H1 (cell line): Measurements from ENCODE around the gene ZNF845. TPM values are rescaled to one million over a fixed set of nuclear protein-coding genes. Genes with fewer than 3 reads are reported as not detected.
A peak's percentile ranks its signal among the peaks of the same experiment; 100 is the strongest.

Experiments
- CTCF ChIA-PET: fragments of 300-600 bp; sonication (Branson Sonifier 250); formaldehyde crosslinking; loops from one replicate; lab custom pipeline; 2021; ENCODE audit not compliant: partially characterized antibody; lab: Charles Lee
- POLR2A ChIA-PET: fragments of 300-600 bp; sonication (Branson Sonifier 250); formaldehyde crosslinking; loops from one replicate; lab custom pipeline; 2021; ENCODE audit warnings: inconsistent platforms; ENCODE audit not compliant: partially characterized antibody; lab: Charles Lee
- DNase-seq, 2 experiments: peaks; one replicate each; pipeline versions ENCODE4 v3.0.0 to v3.0.0-alpha.2; 2010 to 2022; ENCODE audit warnings: low spot score in 2 of 2, low read depth in 1 of 2, mixed read lengths in 1 of 2
- FAIRE-seq: peaks from 2 replicates; lab custom pipeline; 2011; peaks lifted over from hg19 to GRCh38; lab: Jason Lieb, UNC
- H2AFZ ChIP-seq: 2 replicates; pipeline ENCODE4 v1.8.1; 2012; ENCODE audit warnings: low read length, inconsistent platforms
- H2AK5ac ChIP-seq: 2 replicates; pipeline ENCODE4 v1.6.1; 2013; ENCODE audit warnings: low read depth, low read length
- H2BK120ac ChIP-seq: replicated peaks from 2 replicates; pipeline ENCODE3; 2013; ENCODE audit warnings: low read depth, low read length, inconsistent platforms
- H2BK12ac ChIP-seq: 2 replicates; pipeline ENCODE4 v1.6.1; 2013; ENCODE audit warnings: low read depth, low read length
- H2BK15ac ChIP-seq: 2 replicates; pipeline ENCODE4 v1.6.1; 2013; ENCODE audit warnings: low read length
- H2BK20ac ChIP-seq: 2 replicates; pipeline ENCODE4 v1.6.1; 2013; ENCODE audit warnings: low read length
- H2BK5ac ChIP-seq: 2 replicates; pipeline ENCODE4 v1.6.1; 2013; ENCODE audit warnings: low read depth, low read length
- H3K14ac ChIP-seq: 2 replicates; pipeline ENCODE4 v1.6.1; 2013; ENCODE audit warnings: inconsistent platforms; ENCODE audit not compliant: insufficient read length
- H3K18ac ChIP-seq: 2 replicates; pipeline ENCODE4 v1.6.1; 2013; ENCODE audit warnings: low read length; ENCODE audit errors: extremely low read depth
- H3K23ac ChIP-seq: 2 replicates; pipeline ENCODE4 v1.6.1; 2013; ENCODE audit warnings: inconsistent platforms; ENCODE audit not compliant: insufficient read length
- H3K23me2 ChIP-seq: 2 replicates; pipeline ENCODE4 v1.6.1; 2013; ENCODE audit warnings: low read depth, low read length
- H3K27ac ChIP-seq: 2 replicates; pipeline ENCODE4 v1.6.1; 2011; ENCODE audit warnings: low read depth, low read length, inconsistent platforms
- H3K27me3 ChIP-seq, 4 experiments: replicated peaks in 1 of 4; 1 replicate in 1 of 4; 2 replicates in 3 of 4; pipeline versions ENCODE4 v1.6.1 to v1.8.1; 2011 to 2013; ENCODE audit warnings: low read length in 3 of 4, mild to moderate bottlenecking in 3 of 4, inconsistent platforms in 2 of 4, mixed read lengths in 2 of 4, moderate library complexity in 1 of 4; ENCODE audit not compliant: control insufficient read depth in 3 of 4, insufficient read depth in 3 of 4; ENCODE audit errors: extremely low read depth in 1 of 4
- H3K36me3 ChIP-seq, 4 experiments: 2 replicates each; pipeline versions ENCODE4 v1.6.1 to v1.8.1; 2011 to 2013; ENCODE audit warnings: mild to moderate bottlenecking in 4 of 4, low read length in 3 of 4, moderate library complexity in 2 of 4, control low read depth in 1 of 4, inconsistent platforms in 1 of 4; ENCODE audit not compliant: insufficient read depth in 4 of 4, control insufficient read depth in 2 of 4
- H3K4ac ChIP-seq: replicated peaks from 2 replicates; pipeline ENCODE3; 2013; ENCODE audit warnings: low read length, low read depth, mixed read lengths, inconsistent platforms; ENCODE audit not compliant: insufficient read length
- H3K4me1 ChIP-seq, 4 experiments: replicated peaks in 1 of 4; 1 replicate in 1 of 4; 2 replicates in 3 of 4; pipeline versions ENCODE4 v1.6.1 to v1.8.1; 2011 to 2013; ENCODE audit warnings: low read length in 3 of 4, inconsistent platforms in 2 of 4, mixed read lengths in 1 of 4; ENCODE audit not compliant: insufficient read depth in 4 of 4, control insufficient read depth in 3 of 4
- H3K4me2 ChIP-seq, 2 experiments: 2 replicates each; pipeline versions ENCODE4 v1.6.1 to v1.8.1; 2011 to 2013; ENCODE audit warnings: low read depth in 2 of 2, low read length in 2 of 2, control low read depth in 1 of 2, inconsistent platforms in 1 of 2, mild to moderate bottlenecking in 1 of 2; ENCODE audit not compliant: insufficient read depth in 1 of 2
- H3K4me3 ChIP-seq, 4 experiments: fragments of 200-600, 300-600 bp in 1 of 4; sonication (generic), shearing (Covaris generic), sonication (Bioruptor Twin) in 1 of 4; 2 replicates each; pipeline versions ENCODE4 v1.5.1 to v1.8.1; 2011 to 2016; ENCODE audit warnings: low read length in 4 of 4, low read depth in 3 of 4, control low read depth in 2 of 4, inconsistent platforms in 2 of 4, mild to moderate bottlenecking in 2 of 4, mixed read lengths in 1 of 4, moderate library complexity in 1 of 4; ENCODE audit not compliant: insufficient read depth in 2 of 4; ENCODE audit errors: extremely low read depth in 1 of 4
- H3K56ac ChIP-seq: replicated peaks from 2 replicates; pipeline ENCODE3; 2013; ENCODE audit warnings: low read depth, mild to moderate bottlenecking, mixed read lengths, low read length, inconsistent platforms; ENCODE audit not compliant: insufficient read length
- H3K79me1 ChIP-seq: 2 replicates; pipeline ENCODE4 v1.6.1; 2013; ENCODE audit warnings: low read depth, low read length, control low read depth
- H3K79me2 ChIP-seq, 2 experiments: 2 replicates each; pipeline versions ENCODE4 v1.6.1 to v1.8.1; 2012 to 2013; ENCODE audit warnings: low read length in 2 of 2, mild to moderate bottlenecking in 2 of 2, inconsistent platforms in 1 of 2; ENCODE audit not compliant: insufficient read depth in 2 of 2, control insufficient read depth in 1 of 2
- H3K9ac ChIP-seq, 4 experiments: replicated peaks in 1 of 4; 1 replicate in 1 of 4; 2 replicates in 3 of 4; pipeline versions ENCODE4 v1.6.1 to v1.8.1; 2011 to 2013; ENCODE audit warnings: low read depth in 3 of 4, low read length in 3 of 4, control low read depth in 2 of 4, mild to moderate bottlenecking in 2 of 4, moderate library complexity in 2 of 4, inconsistent platforms in 1 of 4; ENCODE audit errors: extremely low read depth in 1 of 4
- H3K9me3 ChIP-seq, 2 experiments: 2 replicates each; pipeline versions ENCODE4 v1.6.1 to v1.8.1; 2012 to 2013; ENCODE audit warnings: mild to moderate bottlenecking in 2 of 2, moderate library complexity in 2 of 2, control low read depth in 1 of 2, inconsistent platforms in 1 of 2, low read depth in 1 of 2, low read length in 1 of 2, mixed read lengths in 1 of 2; ENCODE audit not compliant: insufficient read depth in 2 of 2
- H4K20me1 ChIP-seq, 2 experiments: replicated peaks in 1 of 2; 2 replicates each; pipeline versions ENCODE3 to v1.8.1; 2011 to 2013; ENCODE audit warnings: inconsistent platforms in 2 of 2, low read length in 2 of 2, mild to moderate bottlenecking in 1 of 2; ENCODE audit not compliant: insufficient read depth in 2 of 2, control insufficient read depth in 1 of 2
- H4K5ac ChIP-seq: 2 replicates; pipeline ENCODE4 v1.6.1; 2013; ENCODE audit warnings: low read length, low read depth, mixed read lengths, inconsistent platforms; ENCODE audit not compliant: insufficient read length
- H4K8ac ChIP-seq: 2 replicates; pipeline ENCODE4 v1.8.0; 2013; ENCODE audit warnings: mild to moderate bottlenecking, moderate library complexity, low read length, inconsistent platforms; ENCODE audit not compliant: insufficient read depth; ENCODE audit errors: extremely low read depth
- H4K91ac ChIP-seq: replicated peaks from 2 replicates; pipeline ENCODE3; 2013; ENCODE audit warnings: low read length, mixed read lengths, inconsistent platforms; ENCODE audit not compliant: insufficient read length
- ASH2L ChIP-seq: fragments of 200-600, 300-600 bp; sonication (generic); IDR thresholded peaks from one replicate; pipeline ENCODE4 v1.7.1; 2017; ENCODE audit warnings: low read length
- CBX8 ChIP-seq: fragments of 300-800, 300-1000 bp; sonication (generic); IDR thresholded peaks from 2 replicates; pipeline ENCODE4 v1.7.1; 2016; ENCODE audit warnings: low read depth, low read length, borderline replicate concordance
- JUND ChIP-seq: IDR thresholded peaks from 2 replicates; pipeline ENCODE4 v1.6.1; 2011; ENCODE audit warnings: mild to moderate bottlenecking, improper control_type of control experiment, low read length
- KDM4A ChIP-seq: IDR thresholded peaks from one replicate; pipeline ENCODE4 v1.7.1; 2012; ENCODE audit warnings: low read depth, mild to moderate bottlenecking, moderate library complexity, low read length, inconsistent platforms; ENCODE audit not compliant: severe bottlenecking
- NANOG ChIP-seq: IDR thresholded peaks from 2 replicates; pipeline ENCODE4 v1.6.1; 2011; ENCODE audit warnings: low read length, low read depth, mild to moderate bottlenecking, inconsistent platforms; ENCODE audit not compliant: insufficient read depth, poor library complexity, severe bottlenecking
- NRF1 ChIP-seq: IDR thresholded peaks from 2 replicates; pipeline ENCODE4 v1.6.1; 2011; ENCODE audit warnings: mild to moderate bottlenecking, low read depth, low read length, improper control_type of control experiment
- POLR2A ChIP-seq, 2 experiments: IDR thresholded peaks; 1 replicate in 1 of 2; 2 replicates in 1 of 2; pipeline ENCODE4 v1.6.1; 2011; ENCODE audit warnings: low read depth in 2 of 2, low read length in 2 of 2, mild to moderate bottlenecking in 2 of 2; ENCODE audit errors: control extremely low read depth in 1 of 2
- RAD21 ChIP-seq, 2 experiments: IDR thresholded peaks in 1 of 2; conservative IDR thresholded peaks in 1 of 2; 2 replicates each; pipeline ENCODE4 v1.6.1; 2011; ENCODE audit warnings: low read depth in 2 of 2, low read length in 2 of 2, improper control_type of control experiment in 1 of 2, inconsistent platforms in 1 of 2, mild to moderate bottlenecking in 1 of 2, moderate library complexity in 1 of 2
- SAP30 ChIP-seq: fragments of 300-600 bp; sonication (generic); IDR thresholded peaks from 2 replicates; pipeline ENCODE4 v1.7.1; 2012; ENCODE audit warnings: low read length, moderate library complexity, mild to moderate bottlenecking, inconsistent platforms; ENCODE audit not compliant: insufficient read depth, insufficient replicate concordance
- WGBS, 2 experiments: shearing (Covaris generic) in 1 of 2; methylation state at CpG; one replicate each; pipeline versions ENCODE4 v1.1.6 to v1.1.7; 2013 to 2015; ENCODE audit warnings: low lambda C conversion rate in 2 of 2, mixed read lengths in 2 of 2, inconsistent platforms in 1 of 2, low coverage in 1 of 2, missing lambda C conversion rate in 1 of 2; ENCODE audit not compliant: insufficient replicate concordance in 2 of 2, insufficient coverage in 1 of 2, insufficient read length in 1 of 2; ENCODE audit errors: extremely low coverage in 1 of 2, missing lambda C conversion rate in 1 of 2; 5-methylcytosine and 5-hydroxymethylcytosine counted together
- polyA plus RNA-seq, 7 experiments: library from polyadenylated mRNA; depleted of rRNA in 3 of 7; stranded (reverse) in 5 of 7; unstranded in 2 of 7; fragments of >200 nt in 5 of 7; fragments of 200-250 nt in 2 of 7; gene quantifications; 1 replicate in 5 of 7; 2 replicates in 1 of 7; 4 replicates in 1 of 7; pipeline versions ENCODE4 v1.2.1 to v1.2.3, GENCODE V29; 2011 to 2013; ENCODE audit warnings: missing spikeins in 2 of 7, mixed read lengths in 2 of 7
- total RNA-seq: library from RNA; stranded (reverse); fragmentation: NEBNext Ultra II Directional; extraction: Animal tissue kit (Norgen Biotek cat#: 25700); gene quantifications from 2 replicates; pipeline ENCODE4 v1.2.1, GENCODE V29; 2021
- TF ChIP-seq, protein P1 (sequence below): IDR thresholded peaks from 2 replicates; pipeline ENCODE4 v1.6.1; 2011; ENCODE audit warnings: low read depth, mild to moderate bottlenecking, low read length; ENCODE audit not compliant: insufficient read depth

The ZNF845 gene
- total and polyA plus RNA-seq, 2 of the 8 experiments (the other 6 are each of a cell fraction or from before 2014, with no cell fraction given) = 3.6 to 22.5 TPM

DNA sequence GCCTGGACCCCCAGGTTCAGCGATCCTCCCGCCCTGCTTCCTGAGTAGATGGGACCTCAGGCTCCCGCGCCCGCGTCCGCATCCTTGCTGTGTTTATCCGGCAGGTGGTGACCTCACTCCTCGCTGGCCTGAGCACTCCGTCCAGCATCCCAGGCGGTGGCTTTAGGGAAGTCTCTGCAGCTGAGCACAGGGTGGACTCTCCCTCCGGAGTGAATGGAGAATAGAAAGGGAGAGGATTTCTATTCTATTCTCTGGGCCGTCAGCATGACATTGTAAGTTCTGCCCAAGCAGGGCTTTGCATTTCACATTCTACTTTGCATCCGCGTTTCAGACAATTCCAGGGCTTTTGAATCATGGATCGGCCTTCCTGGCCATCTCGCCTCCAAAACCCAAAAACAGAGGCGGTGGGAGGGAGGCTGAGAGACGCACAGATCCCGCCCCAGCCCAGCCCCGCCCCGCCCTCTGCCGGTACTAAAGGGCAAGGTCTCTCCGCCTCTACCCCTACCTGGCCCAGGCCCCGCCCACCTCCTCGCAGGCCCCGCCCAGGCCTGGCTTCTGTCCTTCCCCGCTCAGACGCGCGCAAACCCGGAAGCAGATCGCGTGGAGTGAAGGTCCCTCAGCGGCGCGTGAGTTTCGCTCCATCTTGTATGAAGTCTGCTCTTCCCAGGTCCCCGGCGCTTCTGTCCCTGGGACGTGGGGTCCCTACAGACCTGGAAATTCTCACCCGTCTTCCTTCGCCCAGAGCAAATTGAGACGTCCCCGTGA is 31.8 kb downstream of the ZNF845 start, which contains the start of gene ZNF525:
TSS of gene ZNF525 (plus strand) at position 572 of the 765 bp plus-strand sequence. CDS start 6,577 bp downstream, outside the sequence.
- H3K4me3 ChIP-seq = peak within 1 kb of the TSS; percentile 84 to 98 (median 89)
- H2BK120ac ChIP-seq = no peak within 1 kb of the TSS
- H4K5ac ChIP-seq = peak within 1 kb of the TSS; percentile 49
- peak within 1 kb of the TSS; percentile 99; the same call in 1 of the 2 replicates for H2AFZ ChIP-seq
- no peak within 1 kb of the TSS for H2BK12ac ChIP-seq
- no peaks in the 10 kb centered on the region; the same call in 1 of the 2 replicates for H3K79me1 ChIP-seq
- peaks cover 0 to 3% (median under 1%) of the 10 kb centered on the region in 4 experiments; a peak in 3 of 7 replicates for H3K4me1 ChIP-seq
- FAIRE-seq (no peak), DNase-seq (peak in 1 of 2 experiments; percentile 97)
- peaks cover 0 to under 1% of the 10 kb centered on the region in 2 experiments; a peak in 1 of 4 replicates for H3K9me3 ChIP-seq
- peak within 1 kb of the TSS; percentile 19; the same call in 1 of the 2 replicates for H3K18ac ChIP-seq
- POLR2A ChIA-PET = no interaction called here
- H2BK20ac ChIP-seq = no peak within 1 kb of the TSS
- peaks cover 0 to 5% of the 10 kb centered on the region in 2 experiments for H4K20me1 ChIP-seq
- peaks cover 0 to 30% of the 10 kb centered on the region in 2 experiments; a peak in 3 of 4 replicates for H3K79me2 ChIP-seq
- 2% methylated on average over 40 of the region's 45 CpGs; no CpG with 5 or more reads in 1 of the 2 experiments for WGBS, 2 experiments
- H3K27ac ChIP-seq = peak within 1 kb of the TSS; percentile 53; the same call in 1 of the 2 replicates
- H3K14ac ChIP-seq = no peak within 1 kb of the TSS
- H4K91ac ChIP-seq = no peak within 1 kb of the TSS
- peaks cover 6% of the 10 kb centered on the region for H3K23me2 ChIP-seq
- H2BK5ac ChIP-seq = no peak within 1 kb of the TSS; the same call in 1 of the 2 replicates
- no peak within 1 kb of the TSS for H2AK5ac ChIP-seq
- no peak within 1 kb of the TSS for H2BK15ac ChIP-seq
- H3K56ac ChIP-seq = no peak within 1 kb of the TSS
- CTCF ChIA-PET = interaction anchor here (0.7 kb wide), 1 partner anchor 244 kb away, joined by 3 read pairs; no protein-coding TSS in a partner anchor
- no peaks in the 10 kb centered on the region for H3K27me3 ChIP-seq
- peak within 1 kb of the TSS; percentile 74 to 78 for H3K4me2 ChIP-seq
- H3K4ac ChIP-seq = no peak within 1 kb of the TSS
- H3K9ac ChIP-seq = peak within 1 kb of the TSS; percentile 46 to 60 (median 56)
- no peak within 1 kb of the TSS for H3K23ac ChIP-seq
- no peaks in the 10 kb centered on the region for H3K36me3 ChIP-seq
- H4K8ac ChIP-seq = peak within 1 kb of the TSS; percentile 73
- TF ChIP-seq CBX8 (no peak), ASH2L (no peak), NRF1 (no peak), JUND (0 out of 2 replicates have a peak, but pooled peaks have one; percentile 45), SAP30 (peak; percentile 64), NANOG (peak; percentile 1), KDM4A (peak; percentile 81), RAD21 (IDR thresholded peaks at IDR 0.05 in 1 of 2, conservative IDR thresholded peaks at IDR 0.05 in 1 of 2; ENCODE audit: low read depth in 2 of 2, low read length in 2 of 2) (peak; percentile 34 to 51; a peak in 3 of 4 replicates), POLR2A (IDR thresholded peaks at IDR 0.05; ENCODE audit: control extremely low read depth in 1 of 2, low read depth in 2 of 2, low read length in 2 of 2) (peak in 1 of 2 experiments; percentile 47; a peak in 1 of 3 replicates)
- TF ChIP-seq, protein P1, sequence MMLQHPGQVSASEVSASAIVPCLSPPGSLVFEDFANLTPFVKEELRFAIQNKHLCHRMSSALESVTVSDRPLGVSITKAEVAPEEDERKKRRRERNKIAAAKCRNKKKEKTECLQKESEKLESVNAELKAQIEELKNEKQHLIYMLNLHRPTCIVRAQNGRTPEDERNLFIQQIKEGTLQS = no peak
